IPS-20b (cell line): ENCODE data around the gene ATAD5.
"Not testable (repeated sequence)": the region's sequence is repeated elsewhere in the genome, so short reads cannot be mapped to it uniquely, and the experiment has no call there.

ENCODE experiments used
- H3K27ac ChIP-seq: one replicate; pipeline ENCODE4 v1.5.1; 2013; ENCODE audit warnings: low read length
- H3K27me3 ChIP-seq: 2 replicates; pipeline ENCODE4 v1.6.1; 2013; ENCODE audit warnings: mild to moderate bottlenecking, low read length, inconsistent platforms; ENCODE audit not compliant: insufficient read depth
- H3K36me3 ChIP-seq: 2 replicates; pipeline ENCODE4 v1.6.1; 2013; ENCODE audit warnings: low read depth, mild to moderate bottlenecking, inconsistent platforms, low read length, moderate library complexity; ENCODE audit not compliant: insufficient read depth
- H3K4me1 ChIP-seq: 2 replicates; pipeline ENCODE4 v1.6.1; 2013; ENCODE audit warnings: mild to moderate bottlenecking, control low read depth, inconsistent platforms, low read length, moderate library complexity; ENCODE audit not compliant: insufficient read depth
- H3K4me3 ChIP-seq: 2 replicates; pipeline ENCODE4 v1.5.1; 2013; ENCODE audit warnings: mild to moderate bottlenecking, low read length, inconsistent platforms
- H3K9ac ChIP-seq: 2 replicates; pipeline ENCODE4 v1.6.1; 2013; ENCODE audit warnings: low read depth, mild to moderate bottlenecking, inconsistent platforms, low read length, moderate library complexity
- H3K9me3 ChIP-seq: 2 replicates; pipeline ENCODE4 v1.6.1; 2013; ENCODE audit warnings: mild to moderate bottlenecking, low read depth, low read length, inconsistent platforms; ENCODE audit not compliant: insufficient read depth

The ATAD5 gene

DNA sequence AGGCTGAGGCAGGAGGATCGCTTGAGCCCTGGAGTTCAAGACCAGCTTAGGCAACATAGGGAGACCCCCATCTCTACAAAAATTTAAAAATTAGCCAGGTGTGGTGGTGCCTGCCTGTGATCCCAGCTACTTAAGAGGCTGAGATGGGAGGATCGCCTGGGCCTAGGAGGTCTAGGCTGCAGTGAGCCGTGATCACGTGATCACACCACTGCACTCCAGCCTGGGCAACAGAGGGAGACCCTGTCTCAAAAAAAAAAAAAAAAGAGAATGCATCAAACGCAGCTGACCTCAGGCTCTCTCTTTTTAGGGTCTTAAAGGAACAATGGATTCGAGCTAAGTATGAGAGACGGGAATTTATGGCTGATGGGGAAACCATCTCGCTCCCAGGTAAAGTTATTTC is 99.8 kb downstream of the ATAD5 start:
- not testable (repeated sequence) for H3K27me3 ChIP-seq, H3K9ac ChIP-seq, H3K4me3 ChIP-seq, H3K4me1 ChIP-seq, H3K9me3 ChIP-seq, H3K36me3 ChIP-seq, H3K27ac ChIP-seq

DNA sequence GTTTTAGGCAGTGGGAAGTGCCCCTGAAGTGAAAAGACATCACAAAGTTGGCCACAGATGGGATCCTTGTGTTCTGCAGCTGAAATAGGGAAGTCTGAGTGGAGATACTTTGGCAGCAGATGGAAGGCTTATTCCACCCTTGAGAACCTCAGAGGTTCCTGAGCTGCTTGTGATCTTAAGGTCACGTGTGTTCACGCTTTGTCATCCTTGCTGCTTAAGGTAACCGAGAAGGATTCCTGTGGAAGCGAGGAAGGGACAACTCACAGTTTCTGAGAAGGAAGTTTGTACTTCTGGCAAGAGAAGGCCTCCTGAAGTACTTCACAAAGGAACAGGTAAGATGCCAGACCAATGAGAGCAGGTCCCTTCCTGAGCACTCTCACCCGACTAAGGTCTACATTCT is 102.2 kb downstream of the ATAD5 start:
- no peaks in the 10 kb centered on the region for H3K36me3 ChIP-seq
- H3K4me1 ChIP-seq = no peaks in the 10 kb centered on the region
- no peak overlapping the region for H3K4me3 ChIP-seq
- H3K9ac ChIP-seq = no peak overlapping the region
- H3K27ac ChIP-seq = no peak overlapping the region
- no peaks in the 10 kb centered on the region for H3K27me3 ChIP-seq
- no peaks in the 10 kb centered on the region for H3K9me3 ChIP-seq

DNA sequence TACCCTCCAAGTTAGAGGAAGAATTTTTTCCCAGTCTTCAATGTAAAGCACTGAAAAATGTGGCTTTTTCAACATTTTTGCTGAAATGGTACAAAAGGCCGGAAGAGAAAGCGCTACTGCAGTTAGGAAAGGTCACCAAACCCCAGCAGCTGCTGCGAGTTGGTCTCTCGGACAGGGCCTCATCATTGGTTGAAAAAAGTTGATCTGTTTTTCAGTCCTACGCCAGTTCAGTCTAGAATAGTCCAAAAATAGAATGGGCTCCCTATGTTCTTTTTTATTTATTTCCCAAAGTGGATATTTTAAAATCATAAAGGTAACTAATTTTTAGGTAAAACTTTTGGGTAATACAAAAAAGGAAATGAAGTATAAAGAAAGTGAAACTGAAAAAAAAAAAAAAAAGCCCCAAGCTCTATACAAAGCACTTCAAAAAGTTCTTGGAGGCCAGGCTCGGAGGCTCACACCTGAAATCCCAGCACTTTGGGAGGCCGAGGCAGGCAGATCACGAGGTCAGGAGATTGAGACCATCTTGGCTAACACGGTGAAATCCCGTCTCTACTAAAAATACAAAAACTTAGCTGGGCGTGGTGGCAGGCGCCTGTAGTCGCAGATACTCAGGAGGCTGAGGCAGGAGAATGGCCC is 107.4 kb downstream of the ATAD5 start:
- Histone ChIP-seq H3K27ac (no peak overlapping the region), H3K27me3 (no peaks in the 10 kb centered on the region), H3K36me3 (no peaks in the 10 kb centered on the region), H3K9me3 (no peaks in the 10 kb centered on the region), H3K9ac (no peak overlapping the region), H3K4me3 (no peak overlapping the region), H3K4me1 (no peaks in the 10 kb centered on the region)

DNA sequence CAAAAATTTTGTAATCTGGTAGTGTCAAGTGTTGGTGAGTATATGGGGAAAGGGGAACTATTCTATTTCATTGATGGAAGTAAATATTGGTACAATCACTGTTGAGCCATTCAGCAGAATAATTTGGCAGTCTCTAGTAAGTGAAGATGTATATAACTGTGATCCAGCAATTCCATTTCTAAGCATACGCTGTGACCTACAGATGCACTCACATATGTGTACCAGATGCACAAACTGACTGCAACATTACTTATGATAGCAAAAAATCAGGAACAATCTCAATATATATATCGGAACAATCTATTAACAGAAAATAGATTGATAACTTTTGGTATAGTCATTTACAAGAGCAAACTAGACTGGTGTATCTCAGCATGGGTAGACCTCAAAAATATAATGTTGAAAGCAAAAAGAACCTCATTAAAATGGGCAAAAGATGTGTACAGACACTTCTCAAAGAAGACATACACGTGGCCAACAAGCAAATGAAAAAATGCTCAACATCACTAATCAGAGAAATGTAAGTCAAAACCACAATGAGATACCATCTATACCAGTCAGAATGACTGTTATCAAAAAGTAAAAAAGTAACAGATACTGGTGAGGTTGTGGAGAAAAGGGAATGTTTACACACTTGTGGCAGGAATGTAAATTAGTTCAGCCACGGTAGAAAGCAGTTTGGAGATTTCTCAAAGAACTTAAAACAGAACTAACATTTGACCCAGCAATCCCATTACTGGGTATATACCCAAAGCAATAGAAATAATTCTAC is 110.7 kb downstream of the ATAD5 start:
- Histone ChIP-seq H3K4me3 (no peak overlapping the region), H3K9ac (no peak overlapping the region), H3K27ac (no peak overlapping the region), H3K9me3 (no peaks in the 10 kb centered on the region), H3K4me1 (no peaks in the 10 kb centered on the region), H3K27me3 (no peaks in the 10 kb centered on the region), H3K36me3 (no peaks in the 10 kb centered on the region)
